WTC11 (cell line): ENCODE results near the gene SPATA2L.

Experiments used
- ATF6 ChIP-seq: sonication (generic); formaldehyde crosslinking; IDR thresholded peaks from 2 replicates; pipeline ENCODE4 v1.8.1; 2023; ENCODE audit warnings: mild to moderate bottlenecking, missing genetic modification reagents
- CREB1 ChIP-seq: sonication (generic); formaldehyde crosslinking; IDR thresholded peaks from 2 replicates; pipeline ENCODE4 v1.8.0; 2023; ENCODE audit warnings: mild to moderate bottlenecking, missing genetic modification reagents
- CTCF ChIP-seq: fragments of 200-600 bp; IDR thresholded peaks from 2 replicates; pipeline ENCODE4 v1.8.0; 2022; ENCODE audit warnings: antibody characterized with exemption
- ESRRA ChIP-seq: sonication (generic); formaldehyde crosslinking; IDR thresholded peaks from 2 replicates; pipeline ENCODE4 v1.8.1; 2022; ENCODE audit warnings: mild to moderate bottlenecking, missing genetic modification reagents, borderline replicate concordance
- FOXJ3 ChIP-seq: sonication (generic); formaldehyde crosslinking; IDR thresholded peaks from 2 replicates; pipeline ENCODE4 v1.9.0; 2021; ENCODE audit warnings: missing genetic modification reagents, mild to moderate bottlenecking, borderline replicate concordance
- TF ChIP-seq, protein P1 (sequence below): sonication (generic); formaldehyde crosslinking; IDR thresholded peaks from 2 replicates; pipeline ENCODE4 v1.8.0; 2022; ENCODE audit warnings: mild to moderate bottlenecking, missing genetic modification reagents

GRCh38 chr16:89646906-89647305 is 54.6 kb downstream of the SPATA2L start:
- TF ChIP-seq CTCF (no peak), ATF6 (CRISPR knock-in tag) (no peak), CREB1 (no peak), FOXJ3 (CRISPR knock-in tag) (no peak), ESRRA (CRISPR knock-in tag) (no peak)
- TF ChIP-seq, protein P1, sequence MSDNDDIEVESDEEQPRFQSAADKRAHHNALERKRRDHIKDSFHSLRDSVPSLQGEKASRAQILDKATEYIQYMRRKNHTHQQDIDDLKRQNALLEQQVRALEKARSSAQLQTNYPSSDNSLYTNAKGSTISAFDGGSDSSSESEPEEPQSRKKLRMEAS, result no peak
